ENCODE measurements around the gene RANBP17.
A peak's percentile ranks its signal among the peaks of the same experiment; 100 is the strongest.

RANBP17 gene

GRCh38 chr5:170846416-170846815 lies 15.4 kb upstream of the RANBP17 start:
- Histone ChIP-seq H3K4me3 (ENCODE audit: low read depth in 1 of 2, low read length in 2 of 2) (no peak overlapping the region), H3K9me3 (ENCODE audit: control insufficient read depth in 1 of 2, low read length in 2 of 2) (no peaks in the 10 kb centered on the region), H3K4me1 (ENCODE audit: control insufficient read depth in 1 of 2, insufficient read depth in 2 of 2, low read length in 2 of 2) (no peaks in the 10 kb centered on the region), H3K27me3 (ENCODE audit: low read depth, low read length) (no peaks in the 10 kb centered on the region), H3K36me3 (ENCODE audit: control insufficient read depth in 1 of 2, insufficient read depth in 2 of 2, low read length in 2 of 2) (no peaks in the 10 kb centered on the region), H3K27ac (ENCODE audit: low read length) (no peak overlapping the region)

- Histone ChIP-seq H3K4me1 (ENCODE audit: control insufficient read depth in 1 of 2, insufficient read depth in 2 of 2, low read length in 2 of 2) (no peaks in the 10 kb centered on the region), H3K36me3 (ENCODE audit: control insufficient read depth in 1 of 2, insufficient read depth in 2 of 2, low read length in 2 of 2) (no peaks in the 10 kb centered on the region), H3K27me3 (ENCODE audit: low read depth, low read length) (no peaks in the 10 kb centered on the region), H3K4me3 (ENCODE audit: low read depth in 1 of 2, low read length in 2 of 2) (no peak overlapping the region), H3K9me3 (ENCODE audit: control insufficient read depth in 1 of 2, low read length in 2 of 2) (no peaks in the 10 kb centered on the region), H3K27ac (ENCODE audit: low read length) (no peak overlapping the region)
These were observed 15.0 kb upstream of the RANBP17 start for GRCh38 chr5:170846846-170847245.

GRCh38 chr5:170848033-170848432 lies 13.8 kb upstream of the RANBP17 start:
- Histone ChIP-seq H3K27ac (ENCODE audit: low read length) (no peak overlapping the region), H3K4me1 (ENCODE audit: control insufficient read depth in 1 of 2, insufficient read depth in 2 of 2, low read length in 2 of 2) (no peaks in the 10 kb centered on the region), H3K36me3 (ENCODE audit: control insufficient read depth in 1 of 2, insufficient read depth in 2 of 2, low read length in 2 of 2) (no peaks in the 10 kb centered on the region), H3K27me3 (ENCODE audit: low read depth, low read length) (no peaks in the 10 kb centered on the region), H3K4me3 (ENCODE audit: low read depth in 1 of 2, low read length in 2 of 2) (no peak overlapping the region), H3K9me3 (ENCODE audit: control insufficient read depth in 1 of 2, low read length in 2 of 2) (no peaks in the 10 kb centered on the region)

GRCh38 chr5:170849374-170849773 lies 12.4 kb upstream of the RANBP17 start:
- H3K9me3 ChIP-seq (ENCODE audit: control insufficient read depth in 1 of 2, low read length in 2 of 2): no peaks in the 10 kb centered on the region
- H3K27me3 ChIP-seq (ENCODE audit: low read depth, low read length): no peaks in the 10 kb centered on the region
- no peak overlapping the region for H3K27ac ChIP-seq (ENCODE audit: low read length)
- no peaks in the 10 kb centered on the region for H3K36me3 ChIP-seq (ENCODE audit: control insufficient read depth in 1 of 2, insufficient read depth in 2 of 2, low read length in 2 of 2)
- no peak overlapping the region for H3K4me3 ChIP-seq (ENCODE audit: low read depth in 1 of 2, low read length in 2 of 2)
- H3K4me1 ChIP-seq (ENCODE audit: control insufficient read depth in 1 of 2, insufficient read depth in 2 of 2, low read length in 2 of 2): no peaks in the 10 kb centered on the region

- H3K9me3 ChIP-seq (ENCODE audit: control insufficient read depth in 1 of 2, low read length in 2 of 2): peaks cover 0 to under 1% of the 10 kb centered on the region in 2 donors
- H3K4me3 ChIP-seq (ENCODE audit: low read depth in 1 of 2, low read length in 2 of 2): no peak overlapping the region
- no peaks in the 10 kb centered on the region for H3K27me3 ChIP-seq (ENCODE audit: low read depth, low read length)
- H3K4me1 ChIP-seq (ENCODE audit: control insufficient read depth in 1 of 2, insufficient read depth in 2 of 2, low read length in 2 of 2): no peaks in the 10 kb centered on the region
- no peaks in the 10 kb centered on the region for H3K36me3 ChIP-seq (ENCODE audit: control insufficient read depth in 1 of 2, insufficient read depth in 2 of 2, low read length in 2 of 2)
- no peak overlapping the region for H3K27ac ChIP-seq (ENCODE audit: low read length)
These were observed 7.3 kb upstream of the RANBP17 start for GRCh38 chr5:170854566-170854965.

- H3K27me3 ChIP-seq (ENCODE audit: low read depth, low read length): no peaks in the 10 kb centered on the region
- no peak overlapping the region for H3K27ac ChIP-seq (ENCODE audit: low read length)
- no peak overlapping the region for H3K4me3 ChIP-seq (ENCODE audit: low read depth in 1 of 2, low read length in 2 of 2)
- H3K4me1 ChIP-seq (ENCODE audit: control insufficient read depth in 1 of 2, insufficient read depth in 2 of 2, low read length in 2 of 2): no peaks in the 10 kb centered on the region
- peaks cover 7 to 12% of the 10 kb centered on the region in 2 donors for H3K9me3 ChIP-seq (ENCODE audit: control insufficient read depth in 1 of 2, low read length in 2 of 2)
- H3K36me3 ChIP-seq (ENCODE audit: control insufficient read depth in 1 of 2, insufficient read depth in 2 of 2, low read length in 2 of 2): no peaks in the 10 kb centered on the region
These were observed 4.8 kb upstream of the RANBP17 start for GRCh38 chr5:170857066-170857465.

GRCh38 chr5:170860415-170860814 lies 1.4 kb upstream of the RANBP17 start:
- H3K27ac ChIP-seq (ENCODE audit: low read length): no peak overlapping the region
- no peaks in the 10 kb centered on the region for H3K27me3 ChIP-seq (ENCODE audit: low read depth, low read length)
- H3K36me3 ChIP-seq (ENCODE audit: control insufficient read depth in 1 of 2, insufficient read depth in 2 of 2, low read length in 2 of 2): no peaks in the 10 kb centered on the region
- peaks cover 7 to 12% of the 10 kb centered on the region in 2 donors for H3K9me3 ChIP-seq (ENCODE audit: control insufficient read depth in 1 of 2, low read length in 2 of 2)
- no peak overlapping the region for H3K4me3 ChIP-seq (ENCODE audit: low read depth in 1 of 2, low read length in 2 of 2)
- peaks cover 0 to 5% of the 10 kb centered on the region in 2 donors for H3K4me1 ChIP-seq (ENCODE audit: control insufficient read depth in 1 of 2, insufficient read depth in 2 of 2, low read length in 2 of 2)

GRCh38 chr5:170860818-170861666 lies 776 bp upstream of the RANBP17 start:
- Histone ChIP-seq H3K9me3 (ENCODE audit: control insufficient read depth in 1 of 2, low read length in 2 of 2) (peaks cover 7 to 12% of the 10 kb centered on the region in 2 donors), H3K27me3 (ENCODE audit: low read depth, low read length) (no peaks in the 10 kb centered on the region), H3K27ac (ENCODE audit: low read length) (no peak overlapping the region), H3K4me1 (ENCODE audit: control insufficient read depth in 1 of 2, insufficient read depth in 2 of 2, low read length in 2 of 2) (peaks cover 0 to 5% of the 10 kb centered on the region in 2 donors), H3K4me3 (ENCODE audit: low read depth in 1 of 2, low read length in 2 of 2) (no peak overlapping the region), H3K36me3 (ENCODE audit: control insufficient read depth in 1 of 2, insufficient read depth in 2 of 2, low read length in 2 of 2) (no peaks in the 10 kb centered on the region)

GRCh38 chr5:170861667-170861916 lies 226 bp upstream of the RANBP17 start:
- no peak overlapping the region for H3K27ac ChIP-seq (ENCODE audit: low read length)
- no peaks in the 10 kb centered on the region for H3K36me3 ChIP-seq (ENCODE audit: control insufficient read depth in 1 of 2, insufficient read depth in 2 of 2, low read length in 2 of 2)
- peaks cover 7 to 12% of the 10 kb centered on the region in 2 donors for H3K9me3 ChIP-seq (ENCODE audit: control insufficient read depth in 1 of 2, low read length in 2 of 2)
- H3K4me1 ChIP-seq (ENCODE audit: control insufficient read depth in 1 of 2, insufficient read depth in 2 of 2, low read length in 2 of 2): peaks cover 0 to 5% of the 10 kb centered on the region in 2 donors
- no peaks in the 10 kb centered on the region for H3K27me3 ChIP-seq (ENCODE audit: low read depth, low read length)
- H3K4me3 ChIP-seq (ENCODE audit: low read depth in 1 of 2, low read length in 2 of 2): peak overlapping the region in 1 of 2 donors; percentile 73

- Histone ChIP-seq H3K4me3 (ENCODE audit: low read depth in 1 of 2, low read length in 2 of 2) (no peak overlapping the region), H3K27me3 (ENCODE audit: low read depth, low read length) (no peaks in the 10 kb centered on the region), H3K4me1 (ENCODE audit: control insufficient read depth in 1 of 2, insufficient read depth in 2 of 2, low read length in 2 of 2) (peaks cover 0 to 5% of the 10 kb centered on the region in 2 donors), H3K36me3 (ENCODE audit: control insufficient read depth in 1 of 2, insufficient read depth in 2 of 2, low read length in 2 of 2) (no peaks in the 10 kb centered on the region), H3K27ac (ENCODE audit: low read length) (no peak overlapping the region), H3K9me3 (ENCODE audit: control insufficient read depth in 1 of 2, low read length in 2 of 2) (peaks cover 7 to 12% of the 10 kb centered on the region in 2 donors)
These were observed 1.8 kb downstream of the RANBP17 start for GRCh38 chr5:170863646-170864045.

GRCh38 chr5:170865622-170866021 lies 3.8 kb downstream of the RANBP17 start:
- Histone ChIP-seq H3K4me3 (ENCODE audit: low read depth in 1 of 2, low read length in 2 of 2) (no peak overlapping the region), H3K9me3 (ENCODE audit: control insufficient read depth in 1 of 2, low read length in 2 of 2) (peaks cover 6 to 7% of the 10 kb centered on the region in 2 donors), H3K4me1 (ENCODE audit: control insufficient read depth in 1 of 2, insufficient read depth in 2 of 2, low read length in 2 of 2) (peaks cover 0 to 5% of the 10 kb centered on the region in 2 donors), H3K27ac (ENCODE audit: low read length) (no peak overlapping the region), H3K36me3 (ENCODE audit: control insufficient read depth in 1 of 2, insufficient read depth in 2 of 2, low read length in 2 of 2) (no peaks in the 10 kb centered on the region), H3K27me3 (ENCODE audit: low read depth, low read length) (no peaks in the 10 kb centered on the region)

GRCh38 chr5:170867825-170868224 lies 6.0 kb downstream of the RANBP17 start:
- Histone ChIP-seq H3K27me3 (ENCODE audit: low read depth, low read length) (no peaks in the 10 kb centered on the region), H3K27ac (ENCODE audit: low read length) (no peak overlapping the region), H3K9me3 (ENCODE audit: control insufficient read depth in 1 of 2, low read length in 2 of 2) (peaks cover 0 to 3% of the 10 kb centered on the region in 2 donors), H3K4me3 (ENCODE audit: low read depth in 1 of 2, low read length in 2 of 2) (no peak overlapping the region), H3K36me3 (ENCODE audit: control insufficient read depth in 1 of 2, insufficient read depth in 2 of 2, low read length in 2 of 2) (no peaks in the 10 kb centered on the region), H3K4me1 (ENCODE audit: control insufficient read depth in 1 of 2, insufficient read depth in 2 of 2, low read length in 2 of 2) (peaks cover 0 to 3% of the 10 kb centered on the region in 2 donors)

Data from muscle layer of duodenum (tissue), 2 donors.